NCI-H2196 treated with DMSO at 0.1 percent for 48 hours (cell line): Measurements from ENCODE around the gene TEAD2.

Experiments used
- DNase-seq: peaks from one replicate; lab custom pipeline; 2025; ENCODE audit not compliant: unreplicated experiment; lab: John Stamatoyannopoulos, UW

Gene TEAD2

GRCh38 chr19:49362048-49362928 lies at the start of gene TEAD2:
Gene TEAD2, minus strand, starts transcription at chr19:49362416. Its CDS starts 2,341 bp downstream, at chr19:49360075.
- no peak for DNase-seq

- DNase-seq: no peak
Measured at GRCh38 chr19:49411681-49412326, 49.6 kb upstream of the TEAD2 start.

DNA sequence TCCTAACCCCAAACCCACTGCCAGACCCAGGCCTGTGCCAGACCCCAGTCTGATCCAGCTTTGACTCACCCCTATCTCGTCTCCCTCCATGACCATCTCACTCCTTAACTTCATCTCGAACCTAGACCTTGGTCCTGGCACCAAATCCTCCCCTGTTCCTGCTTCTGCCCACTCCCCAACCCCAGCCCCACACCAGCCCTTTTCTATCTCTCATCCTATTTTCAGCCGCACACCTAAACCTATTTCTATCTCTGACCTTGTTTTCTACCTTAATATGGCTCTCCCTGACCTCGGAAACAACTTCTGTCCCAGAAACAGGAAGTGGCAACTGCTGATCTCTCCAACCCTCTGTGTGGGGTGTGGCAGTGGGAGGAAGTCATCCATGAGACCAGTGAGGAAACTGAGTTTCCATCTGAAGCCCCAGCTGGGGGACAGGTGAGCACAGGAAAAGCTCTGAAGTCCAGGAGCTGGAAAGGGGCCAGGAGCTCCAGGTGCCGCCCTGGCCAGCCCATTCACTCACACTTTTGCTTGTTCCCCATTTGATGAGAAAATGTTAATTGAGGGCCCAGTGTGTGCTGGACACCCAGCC lies 47.3 kb upstream of the TEAD2 start:
- no peak for DNase-seq

- DNase-seq: no peak
Measured at GRCh38 chr19:49408816-49409440, 46.7 kb upstream of the TEAD2 start.

DNA sequence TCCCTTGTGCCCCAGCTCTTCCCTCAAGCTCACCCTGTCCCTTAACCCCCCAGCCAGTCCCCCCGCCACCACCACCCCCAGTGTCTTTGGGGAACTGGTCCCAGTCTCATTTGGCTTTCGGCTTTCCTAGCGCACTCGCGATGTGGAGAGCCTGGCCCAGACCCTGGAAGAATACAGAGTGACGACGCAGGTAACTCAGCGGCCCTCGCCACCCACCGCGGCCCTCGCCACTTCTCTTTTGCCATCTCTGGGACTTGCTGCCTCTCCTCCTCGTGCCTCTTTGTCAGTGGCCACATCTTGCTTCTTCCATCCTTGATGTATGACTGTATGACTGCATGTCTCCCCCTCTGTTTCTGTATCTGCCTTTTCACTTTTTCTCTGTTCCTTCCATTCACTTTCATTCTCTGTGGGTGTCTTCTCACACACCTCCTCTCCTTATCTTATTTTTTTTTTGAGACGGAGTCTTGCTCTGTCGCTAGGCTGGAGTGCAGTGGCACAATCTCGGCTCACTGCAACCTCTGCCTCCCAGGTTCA lies 45.3 kb upstream of the TEAD2 start:
- DNase-seq: no peak

GRCh38 chr19:49407079-49407478 lies 44.9 kb upstream of the TEAD2 start:
- no peak for DNase-seq

GRCh38 chr19:49403404-49404187 lies 41.4 kb upstream of the TEAD2 start:
- DNase-seq: peak; percentile 97

GRCh38 chr19:49400029-49400428 lies 37.8 kb upstream of the TEAD2 start:
- no peak for DNase-seq

GRCh38 chr19:49398931-49399330 lies 36.7 kb upstream of the TEAD2 start:
- no peak for DNase-seq

DNA sequence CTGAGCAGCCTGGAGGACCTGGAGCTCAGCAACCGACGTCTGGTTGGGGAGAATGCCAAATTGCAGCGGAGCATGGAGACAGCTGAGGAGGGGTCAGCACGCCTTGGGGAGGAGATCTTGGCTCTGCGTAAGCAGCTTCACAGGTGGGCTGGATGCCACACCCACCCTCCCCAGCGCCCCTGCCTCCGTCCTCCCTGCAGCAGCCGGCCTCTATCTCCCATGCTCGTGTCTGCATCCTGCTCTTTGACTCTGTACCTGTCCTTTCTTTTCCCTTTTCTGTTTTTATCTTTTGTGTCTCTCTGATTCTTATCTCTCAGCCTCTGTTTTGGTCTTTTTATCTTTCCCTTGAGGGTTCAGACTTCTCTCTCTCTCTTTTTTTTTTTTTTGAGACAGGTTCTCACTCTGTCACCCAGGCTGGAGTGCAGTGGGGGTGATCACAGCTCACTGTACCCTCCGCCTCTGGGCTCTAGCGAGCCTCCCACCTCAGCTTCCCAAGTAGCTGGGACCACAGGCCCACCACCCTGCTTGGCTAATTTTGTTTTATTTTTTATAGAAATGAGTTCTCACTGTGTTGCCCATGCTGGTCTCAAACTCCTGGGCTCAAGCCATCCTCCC lies 35.9 kb upstream of the TEAD2 start:
- no peak for DNase-seq

DNA sequence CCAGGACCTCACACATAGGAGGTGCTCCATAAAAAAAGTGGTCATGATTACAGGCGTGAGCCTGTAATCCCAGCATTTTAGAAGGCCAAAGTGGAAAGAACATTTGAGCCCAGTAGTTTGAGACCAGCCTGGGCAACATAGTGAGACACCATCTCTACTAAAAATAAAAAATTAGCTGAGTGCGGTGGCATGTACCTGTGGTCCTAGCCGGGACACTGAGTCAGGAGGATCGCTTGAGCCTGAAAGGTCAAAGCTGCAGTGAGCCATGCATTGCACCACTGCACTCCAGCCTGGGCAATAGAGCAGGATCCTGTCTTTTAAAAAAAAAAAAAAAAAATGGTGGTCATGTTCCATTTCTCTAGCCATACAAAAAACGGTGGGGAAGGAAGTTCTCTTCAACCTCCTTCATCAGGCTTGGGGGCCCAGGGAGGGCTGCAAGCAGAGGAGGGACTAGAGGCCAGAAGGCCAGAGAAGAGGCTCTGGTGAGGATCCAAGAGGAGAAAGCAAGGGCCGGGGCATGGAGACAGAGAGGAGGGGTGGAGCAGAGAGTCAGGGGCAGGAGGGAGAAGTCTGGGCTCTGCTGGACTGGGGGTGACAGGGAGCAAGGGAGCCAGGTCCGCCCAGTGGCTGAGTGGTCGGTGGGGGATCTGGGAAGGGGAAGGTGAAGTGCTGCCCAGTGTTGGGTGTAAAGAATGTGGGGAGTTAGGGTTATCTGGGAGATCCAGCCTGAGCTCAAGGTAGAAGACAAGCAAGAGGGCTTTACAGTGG lies 34.7 kb upstream of the TEAD2 start:
- DNase-seq: no peak

DNA sequence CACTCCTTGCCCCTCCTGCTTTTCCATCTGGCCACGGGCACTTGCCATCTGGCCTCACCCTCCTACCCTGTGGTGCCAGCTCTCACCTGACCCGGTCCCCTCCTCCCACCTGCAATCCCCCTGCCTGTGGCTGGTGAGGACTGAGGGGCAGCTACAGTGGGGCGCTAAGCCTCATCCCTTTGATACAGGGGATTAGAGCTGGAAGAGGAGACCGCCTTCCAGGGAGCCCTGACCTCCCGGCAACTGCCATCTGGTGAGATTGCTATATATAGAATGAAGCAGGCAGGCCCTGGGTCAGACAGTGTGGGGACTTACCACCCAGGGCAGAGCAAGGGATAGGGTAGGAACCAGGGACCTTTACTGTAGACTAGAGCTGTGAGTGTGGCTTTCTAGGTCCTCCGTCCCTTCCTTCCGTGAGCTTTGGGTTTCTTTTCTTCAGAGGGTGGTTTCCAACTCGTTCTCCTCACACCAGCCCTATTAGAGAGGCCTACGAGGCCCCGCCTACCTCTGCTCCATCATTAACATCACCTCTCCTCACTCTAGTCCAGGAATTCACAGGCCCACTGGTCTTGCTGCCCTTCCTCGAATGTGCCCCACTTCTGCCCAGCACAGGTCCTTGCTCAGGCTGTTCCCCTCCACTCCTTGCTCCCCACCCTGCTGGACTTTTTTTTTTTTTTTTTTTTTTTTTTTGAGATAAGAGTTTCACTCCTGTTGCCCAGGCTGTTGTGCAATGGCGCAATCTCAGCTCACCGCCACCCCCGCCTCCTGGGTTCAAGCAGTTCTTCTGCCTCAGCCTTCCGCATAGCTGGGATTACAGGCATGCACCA lies 33.6 kb upstream of the TEAD2 start:
- DNase-seq: no peak

- no peak for DNase-seq
Measured at GRCh38 chr19:49393881-49394280, 31.7 kb upstream of the TEAD2 start.

- DNase-seq: peak; percentile 81
Measured at GRCh38 chr19:49391581-49392399, 29.6 kb upstream of the TEAD2 start.

- no peak for DNase-seq
Measured at GRCh38 chr19:49390929-49391359, 28.7 kb upstream of the TEAD2 start.

- DNase-seq: no peak
Measured at GRCh38 chr19:49390131-49390928, 28.1 kb upstream of the TEAD2 start.

GRCh38 chr19:49389406-49389805 lies 27.2 kb upstream of the TEAD2 start:
- DNase-seq: no peak
